Colonic mucosa (tissue), 4 donors: ENCODE results near the gene GALNT16. TPM values are rescaled to one million over a fixed set of nuclear protein-coding genes. Genes with fewer than 3 reads are reported as not detected.

ENCODE experiments used
- DNase-seq: peaks from one replicate; pipeline ENCODE4 v3.0.0-alpha.2; 2020
- H3K27ac ChIP-seq: fragments of 200-600 bp; one replicate; pipeline ENCODE4 v1.8.0; 2021
- H3K27me3 ChIP-seq: fragments of 200-600 bp; one replicate; pipeline ENCODE4 v1.8.0; 2021
- H3K36me3 ChIP-seq: fragments of 200-600 bp; one replicate; pipeline ENCODE4 v1.8.0; 2021
- H3K4me1 ChIP-seq: fragments of 200-600 bp; one replicate; pipeline ENCODE4 v1.8.0; 2021; ENCODE audit warnings: mild to moderate bottlenecking
- H3K4me3 ChIP-seq: fragments of 200-600 bp; one replicate; pipeline ENCODE4 v1.8.0; 2021
- H3K9ac ChIP-seq, 2 donors: one replicate each; pipeline ENCODE4 v1.7.0; 2013; ENCODE audit warnings: control low read depth in 2 of 2, low read depth in 2 of 2, low read length in 2 of 2
- H3K9me3 ChIP-seq: fragments of 200-600 bp; one replicate; pipeline ENCODE4 v1.8.0; 2021
- CTCF ChIP-seq: fragments of 200-600 bp; IDR thresholded peaks from one replicate; pipeline ENCODE4 v1.8.0; 2022; ENCODE audit warnings: antibody characterized with exemption, mild to moderate bottlenecking
- intact Hi-C: fragments of 100-400 bp; cut with DNase I; formaldehyde crosslinking; loops from one replicate; pipeline ENCODE4 v1.14.1; 2022
- total RNA-seq, 2 donors: library from RNA; stranded (reverse); fragmentation: NEBNext Ultra II Directional in 1 of 2; extraction: Animal tissue kit (Norgen Biotek cat#: 25700) in 1 of 2; gene quantifications; one replicate each; pipeline ENCODE4 v1.2.1, GENCODE V29; 2021
- donor health status: healthy.
- donor health status: DM: no; HTN: no; CAD: no.
- donor health status: DM: no; HTN: no; CAD: no.

The GALNT16 gene
- total RNA-seq, 2 donors from 2014 or later = 0.22 to 1.6 TPM

GRCh38 chr14:69326611-69327010 is 66.7 kb downstream of the GALNT16 start:
- no peaks in the 10 kb centered on the region for H3K9me3 ChIP-seq
- no peak overlapping the region for H3K4me3 ChIP-seq
- no peaks in the 10 kb centered on the region for H3K4me1 ChIP-seq
- intact Hi-C loops = no loop called here
- no peak for TF ChIP-seq CTCF
- H3K9ac ChIP-seq = no peak overlapping the region
- no peaks in the 10 kb centered on the region for H3K36me3 ChIP-seq
- DNase-seq = no peak
- H3K27me3 ChIP-seq = no peaks in the 10 kb centered on the region
- no peak overlapping the region for H3K27ac ChIP-seq

GRCh38 chr14:69327507-69327906 is 67.5 kb downstream of the GALNT16 start:
- intact Hi-C loops = no loop called here
- no peaks in the 10 kb centered on the region for H3K27me3 ChIP-seq

GRCh38 chr14:69328317-69328716 is 68.4 kb downstream of the GALNT16 start:
- H3K4me3 ChIP-seq = no peak overlapping the region
- H3K27me3 ChIP-seq = no peaks in the 10 kb centered on the region
- H3K36me3 ChIP-seq = no peaks in the 10 kb centered on the region
- H3K4me1 ChIP-seq = no peaks in the 10 kb centered on the region
- TF ChIP-seq CTCF = no peak
- H3K9ac ChIP-seq = no peak overlapping the region
- H3K9me3 ChIP-seq = no peaks in the 10 kb centered on the region
- no peak overlapping the region for H3K27ac ChIP-seq
- intact Hi-C loops = no loop called here
- DNase-seq = no peak

More at GRCh38 chr14:69327507-69327906, 67.5 kb downstream of the GALNT16 start:
- TF ChIP-seq CTCF = no peak
- no peak for DNase-seq
- no peak overlapping the region for H3K27ac ChIP-seq
- H3K36me3 ChIP-seq = no peaks in the 10 kb centered on the region
- no peak overlapping the region for H3K4me3 ChIP-seq
- no peaks in the 10 kb centered on the region for H3K9me3 ChIP-seq
- H3K4me1 ChIP-seq = no peaks in the 10 kb centered on the region
- H3K9ac ChIP-seq = no peak overlapping the region

- no peaks in the 10 kb centered on the region for H3K27me3 ChIP-seq
- no peaks in the 10 kb centered on the region for H3K9me3 ChIP-seq
- H3K27ac ChIP-seq = no peak overlapping the region
- no peak for TF ChIP-seq CTCF
- H3K9ac ChIP-seq = no peak overlapping the region
- H3K36me3 ChIP-seq = no peaks in the 10 kb centered on the region
- DNase-seq = no peak
- intact Hi-C loops = no loop called here
- no peaks in the 10 kb centered on the region for H3K4me1 ChIP-seq
- H3K4me3 ChIP-seq = no peak overlapping the region
Measured at GRCh38 chr14:69328765-69329164, 68.8 kb downstream of the GALNT16 start.

GRCh38 chr14:69331206-69331605 is 71.2 kb downstream of the GALNT16 start:
- DNase-seq = no peak
- Histone ChIP-seq H3K36me3 (no peaks in the 10 kb centered on the region), H3K9ac (no peak overlapping the region), H3K9me3 (no peaks in the 10 kb centered on the region), H3K4me1 (no peaks in the 10 kb centered on the region), H3K27me3 (no peaks in the 10 kb centered on the region), H3K4me3 (no peak overlapping the region), H3K27ac (no peak overlapping the region)
- no peak for TF ChIP-seq CTCF
- intact Hi-C loops = no loop called here
